GM21737 (cell line): ENCODE data around the gene DDTL.
"Not testable (repeated sequence)": the region's sequence is repeated elsewhere in the genome, so short reads cannot be mapped to it uniquely, and the experiment has no call there.

Source experiments
- ATAC-seq: cut with Tn5 transposase; IDR thresholded peaks from one replicate; pipeline ENCODE4 v1.9.1; 2021; ENCODE audit warnings: mild to moderate bottlenecking, moderate library complexity; ENCODE audit not compliant: unreplicated experiment

The DDTL gene

GRCh38 chr22:23969071-23969470 is 2.4 kb downstream of the DDTL start:
- ATAC-seq = no peak

- ATAC-seq = no peak
These were observed 3.5 kb downstream of the DDTL start for GRCh38 chr22:23970201-23970641.

GRCh38 chr22:23970816-23971486 is 4.3 kb downstream of the DDTL start:
- no peak for ATAC-seq

GRCh38 chr22:23971927-23972326 is 5.2 kb downstream of the DDTL start:
- ATAC-seq = not testable (repeated sequence)

GRCh38 chr22:23974345-23974744 is 7.7 kb downstream of the DDTL start, which contains the start of gene DDT:
Gene DDT (minus strand): TSS chr22:23974441. CDS start chr22:23974414, 27 bp downstream.
- ATAC-seq = peak; percentile 83

GRCh38 chr22:23974836-23975352 is 8.2 kb downstream of the DDTL start:
- ATAC-seq = peak; percentile 30

GRCh38 chr22:23977304-23977703 is 10.6 kb downstream of the DDTL start:
- ATAC-seq = not testable (repeated sequence)

GRCh38 chr22:23979557-23980240 is 13.0 kb downstream of the DDTL start, which contains the start of gene GSTT2:
Gene GSTT2 (plus strand): TSS chr22:23980134.
- not testable (repeated sequence) for ATAC-seq

- not testable (repeated sequence) for ATAC-seq
These were observed 13.9 kb downstream of the DDTL start for GRCh38 chr22:23980567-23980966.

GRCh38 chr22:23984430-23984829 is 17.7 kb downstream of the DDTL start:
- no peak for ATAC-seq

GRCh38 chr22:23986089-23986488 is 19.4 kb downstream of the DDTL start:
- not testable (repeated sequence) for ATAC-seq

- not testable (repeated sequence) for ATAC-seq
These were observed 20.0 kb downstream of the DDTL start for GRCh38 chr22:23986538-23987178.

GRCh38 chr22:23989583-23990244 is 23.0 kb downstream of the DDTL start:
- not testable (repeated sequence) for ATAC-seq

- ATAC-seq = not testable (repeated sequence)
These were observed 26.4 kb downstream of the DDTL start for GRCh38 chr22:23993080-23993479.

GRCh38 chr22:23993581-23994177 is 27.0 kb downstream of the DDTL start:
- ATAC-seq = not testable (repeated sequence)

- ATAC-seq = no peak
These were observed 30.4 kb downstream of the DDTL start for GRCh38 chr22:23997092-23997491.

GRCh38 chr22:23999779-24000178 is 33.1 kb downstream of the DDTL start:
- ATAC-seq = not testable (repeated sequence)

GRCh38 chr22:24001314-24001713 is 34.6 kb downstream of the DDTL start:
- no peak for ATAC-seq

GRCh38 chr22:24002272-24002671 is 35.6 kb downstream of the DDTL start:
- ATAC-seq = no peak

- no peak for ATAC-seq
These were observed 36.2 kb downstream of the DDTL start for GRCh38 chr22:24002851-24003250.
